Omental fat pad (tissue), 4 donors: ENCODE data around the gene TWIST1. TPM values are rescaled to one million over a fixed set of nuclear protein-coding genes. Genes with fewer than 3 reads are reported as not detected.

ENCODE experiments used
- ATAC-seq: fragments of 150-250 bp; one replicate; pipeline ENCODE4 v1.9.1; 2016; ENCODE audit warnings: mild to moderate bottlenecking, moderate library complexity; ENCODE audit not compliant: low FRiP score
- DNase-seq: peaks from one replicate; pipeline ENCODE4 v3.0.0-alpha.2; 2019; ENCODE audit warnings: low spot score
- total RNA-seq, 4 donors: library from RNA; depleted of rRNA; stranded (reverse); fragments of >200 nt; gene quantifications; one replicate each; pipeline ENCODE4 v1.1.0, GENCODE V29; 2016
- TF ChIP-seq, protein P1 (sequence below), 3 donors: fragments of 450-650 bp; IDR thresholded peaks; one replicate each; pipeline ENCODE4 v1.5.1; 2016 to 2017; ENCODE audit warnings: antibody characterized with exemption in 3 of 3, mild to moderate bottlenecking in 3 of 3, moderate library complexity in 2 of 3

Gene TWIST1
- total RNA-seq, 4 donors from 2014 or later: 5.4 to 14.8 (median 9.9) TPM

DNA sequence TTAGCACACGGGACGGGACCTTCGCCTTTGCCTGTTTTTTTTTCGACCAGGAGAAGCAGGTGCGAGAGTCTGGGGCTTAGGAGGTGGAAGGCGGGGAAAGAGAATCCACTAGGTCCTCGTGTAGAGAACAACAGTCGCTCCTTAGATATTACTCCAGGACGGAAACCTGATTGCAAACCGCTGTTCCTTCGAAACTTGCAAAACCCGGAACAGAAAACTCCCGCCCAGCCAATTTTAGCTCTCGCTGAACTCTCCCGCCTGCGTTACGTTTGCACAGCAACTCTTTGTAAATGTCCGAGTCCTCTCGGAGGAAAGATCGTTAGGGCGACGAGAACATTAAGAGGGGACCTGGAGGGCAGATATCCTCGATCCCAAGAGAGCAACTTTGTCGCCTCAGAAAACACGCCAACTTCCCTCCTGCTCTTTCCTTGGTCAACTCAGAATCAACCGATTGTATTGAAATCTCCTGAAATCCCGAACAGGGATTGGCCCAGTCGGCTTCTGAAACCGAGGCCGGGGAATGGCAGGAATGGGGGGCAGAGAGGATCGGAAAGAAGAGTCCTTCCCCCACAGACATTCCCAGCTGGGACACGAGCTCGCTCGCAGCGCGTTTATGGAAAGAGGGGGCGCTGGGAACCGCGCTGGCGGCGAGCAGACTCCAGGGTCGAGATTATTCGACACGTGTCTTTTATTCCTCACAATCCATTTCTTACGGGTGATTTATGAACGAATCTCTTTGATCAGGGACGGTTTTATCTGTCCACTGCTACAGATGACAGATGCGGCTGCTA lies 9.9 kb downstream of the TWIST1 start:
- DNase-seq (no peak), ATAC-seq (peak; percentile 34)
- TF ChIP-seq, protein P1, sequence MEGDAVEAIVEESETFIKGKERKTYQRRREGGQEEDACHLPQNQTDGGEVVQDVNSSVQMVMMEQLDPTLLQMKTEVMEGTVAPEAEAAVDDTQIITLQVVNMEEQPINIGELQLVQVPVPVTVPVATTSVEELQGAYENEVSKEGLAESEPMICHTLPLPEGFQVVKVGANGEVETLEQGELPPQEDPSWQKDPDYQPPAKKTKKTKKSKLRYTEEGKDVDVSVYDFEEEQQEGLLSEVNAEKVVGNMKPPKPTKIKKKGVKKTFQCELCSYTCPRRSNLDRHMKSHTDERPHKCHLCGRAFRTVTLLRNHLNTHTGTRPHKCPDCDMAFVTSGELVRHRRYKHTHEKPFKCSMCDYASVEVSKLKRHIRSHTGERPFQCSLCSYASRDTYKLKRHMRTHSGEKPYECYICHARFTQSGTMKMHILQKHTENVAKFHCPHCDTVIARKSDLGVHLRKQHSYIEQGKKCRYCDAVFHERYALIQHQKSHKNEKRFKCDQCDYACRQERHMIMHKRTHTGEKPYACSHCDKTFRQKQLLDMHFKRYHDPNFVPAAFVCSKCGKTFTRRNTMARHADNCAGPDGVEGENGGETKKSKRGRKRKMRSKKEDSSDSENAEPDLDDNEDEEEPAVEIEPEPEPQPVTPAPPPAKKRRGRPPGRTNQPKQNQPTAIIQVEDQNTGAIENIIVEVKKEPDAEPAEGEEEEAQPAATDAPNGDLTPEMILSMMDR (IDR thresholded peaks at IDR 0.05): no peak

DNA sequence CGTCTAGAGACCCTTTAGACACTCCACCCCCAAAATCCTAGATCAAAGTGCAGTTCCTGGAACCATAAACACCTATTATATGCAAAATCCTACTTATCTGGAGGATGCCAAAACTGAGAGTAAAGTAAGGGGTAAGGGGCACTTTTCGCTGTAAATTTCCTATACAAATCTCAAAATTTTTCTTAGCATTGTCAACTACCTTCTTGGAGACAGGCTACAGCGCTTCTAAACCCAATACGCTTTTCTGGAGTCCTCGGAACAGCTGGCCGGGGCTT lies 10.4 kb downstream of the TWIST1 start:
- DNase-seq (no peak), ATAC-seq (no peak)
- TF ChIP-seq, protein P1 (IDR thresholded peaks at IDR 0.05): no peak

DNA sequence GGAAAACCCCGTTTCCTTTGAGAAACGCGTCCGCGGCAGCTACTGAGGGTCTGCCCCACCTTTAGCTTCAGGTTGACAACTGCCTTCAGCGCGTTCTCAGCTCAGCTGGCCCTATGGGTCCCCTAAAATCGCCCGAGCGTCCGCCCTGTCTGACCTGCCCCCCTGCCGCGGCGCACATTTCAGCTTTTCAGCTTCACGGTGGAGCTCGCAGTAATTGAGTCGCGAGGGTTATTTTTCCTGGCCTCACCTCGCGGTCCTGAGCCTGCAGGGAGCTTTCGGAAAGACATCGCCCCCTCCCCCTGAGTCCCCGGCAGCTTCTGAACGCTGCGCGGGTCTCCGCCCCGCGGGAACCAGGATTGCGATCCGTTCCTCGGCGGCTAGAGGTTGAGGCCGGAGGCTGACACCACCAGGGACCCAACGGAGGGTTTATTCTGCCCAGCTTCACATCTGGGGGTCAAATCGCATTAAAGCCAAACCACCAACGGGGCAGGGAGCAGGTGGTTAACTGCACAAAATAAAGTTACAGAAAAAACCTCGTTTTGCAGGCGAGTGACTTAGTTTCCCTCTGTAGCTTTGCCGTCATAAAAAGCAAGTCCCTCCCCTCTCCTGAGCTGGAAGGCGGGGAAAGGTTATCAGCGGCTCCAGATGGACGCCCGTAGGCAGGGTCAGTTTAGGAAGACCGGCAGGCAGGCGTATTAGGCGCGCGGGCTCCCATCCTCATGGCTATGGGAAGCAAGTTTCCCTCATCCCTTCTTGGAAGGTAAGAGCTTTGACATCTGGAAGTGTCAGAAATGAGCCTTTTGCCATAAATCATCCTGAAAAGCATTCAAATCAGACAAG lies 11.0 kb downstream of the TWIST1 start:
- TF ChIP-seq, protein P1 (IDR thresholded peaks at IDR 0.05): no peak
- DNase-seq (no peak), ATAC-seq (no peak)

DNA sequence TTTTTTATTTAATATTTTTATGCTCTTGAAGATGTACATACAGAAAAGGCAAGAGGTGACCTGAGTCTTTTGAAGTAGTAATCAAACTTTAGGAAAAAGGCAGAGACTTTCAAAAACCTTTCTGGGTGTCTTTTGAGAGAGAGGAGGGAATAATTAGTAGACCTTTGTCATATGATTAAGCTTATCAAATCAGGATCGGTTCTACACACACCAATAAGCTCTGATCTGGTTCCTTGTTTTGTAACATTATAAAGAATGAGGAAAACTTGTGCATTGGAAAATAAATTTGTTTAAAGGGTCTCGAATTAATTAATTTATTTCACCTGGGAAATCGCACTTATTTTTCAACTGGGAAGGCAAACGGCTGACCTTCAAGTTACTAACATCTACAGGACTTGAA lies 11.9 kb downstream of the TWIST1 start:
- DNase-seq (no peak), ATAC-seq (no peak)
- TF ChIP-seq, protein P1 (IDR thresholded peaks at IDR 0.05): no peak

DNA sequence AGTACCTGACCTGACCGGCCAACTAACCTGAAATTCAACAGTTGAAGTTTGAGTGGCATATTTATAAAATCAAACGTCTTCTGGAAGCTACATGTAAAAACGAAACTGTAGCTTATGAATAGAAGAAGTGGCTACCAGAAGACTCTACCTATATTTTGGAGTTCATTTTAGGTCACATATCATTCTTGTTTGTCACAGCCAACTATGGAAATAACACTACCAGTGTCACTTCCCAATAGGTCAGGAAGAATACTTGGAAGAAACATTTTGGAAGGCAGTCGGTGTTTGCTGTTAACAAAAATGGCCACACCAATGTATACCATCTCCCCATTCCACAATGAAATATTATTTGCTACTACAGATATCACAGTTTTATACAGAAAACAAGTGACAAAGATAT lies 12.6 kb downstream of the TWIST1 start:
- DNase-seq: no peak
- TF ChIP-seq, protein P1 (IDR thresholded peaks at IDR 0.05): no peak
- no peak for ATAC-seq

DNA sequence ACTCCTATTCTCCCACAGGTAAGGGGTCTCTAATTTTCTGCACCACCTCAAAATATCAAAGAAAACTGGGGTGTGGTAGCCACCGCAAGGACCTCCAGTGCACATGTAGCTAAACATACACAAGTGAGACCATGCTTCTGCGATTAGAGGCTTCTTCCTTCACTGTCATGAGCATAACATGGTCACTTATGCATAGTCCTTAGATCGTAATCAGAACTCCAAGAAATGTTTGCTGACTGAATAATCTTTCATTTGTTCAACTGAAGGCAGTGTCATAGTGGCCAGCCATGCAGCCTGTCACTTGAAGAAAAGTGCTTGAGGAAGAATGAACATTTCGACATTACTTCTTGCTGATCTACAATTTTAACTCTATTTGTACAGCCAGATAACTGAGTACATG lies 14.6 kb downstream of the TWIST1 start:
- no peak for ATAC-seq
- no peak for DNase-seq
- TF ChIP-seq, protein P1 (IDR thresholded peaks at IDR 0.05): no peak
